Muscle layer of colon (tissue), 2 donors: ENCODE results near the gene STAC3.

Experiments
- H3K27ac ChIP-seq: one replicate; pipeline ENCODE4 v1.7.0; 2013; ENCODE audit warnings: low read depth, mild to moderate bottlenecking, low read length, moderate library complexity
- H3K27me3 ChIP-seq, 2 donors: one replicate each; pipeline ENCODE4 v1.7.0; 2013; ENCODE audit warnings: low read length in 2 of 2, mild to moderate bottlenecking in 2 of 2; ENCODE audit not compliant: insufficient read depth in 2 of 2, control insufficient read depth in 1 of 2
- H3K36me3 ChIP-seq: one replicate; pipeline ENCODE4 v1.7.0; 2013; ENCODE audit warnings: mild to moderate bottlenecking, low read length; ENCODE audit not compliant: insufficient read depth
- H3K4me1 ChIP-seq: one replicate; pipeline ENCODE4 v1.7.0; 2013; ENCODE audit warnings: mild to moderate bottlenecking, low read length; ENCODE audit not compliant: insufficient read depth
- H3K4me3 ChIP-seq, 2 donors: one replicate each; pipeline ENCODE4 v1.7.0; 2013; ENCODE audit warnings: low read length in 2 of 2, low read depth in 1 of 2, mild to moderate bottlenecking in 1 of 2, moderate library complexity in 1 of 2
- H3K9ac ChIP-seq: one replicate; pipeline ENCODE4 v1.7.0; 2013; ENCODE audit warnings: low read length
- H3K9me3 ChIP-seq: one replicate; pipeline ENCODE4 v1.7.0; 2013; ENCODE audit warnings: mild to moderate bottlenecking, low read length
- donor health status: abdominal sarcoma.
- donor health status: Adenocarcinoma of cecum.

Gene STAC3

GRCh38 chr12:57203201-57203600, 47.8 kb downstream of the STAC3 start:
- Histone ChIP-seq H3K27me3 (no peaks in the 10 kb centered on the region), H3K36me3 (peaks cover 84% of the 10 kb centered on the region), H3K4me1 (no peaks in the 10 kb centered on the region), H3K27ac (no peak overlapping the region), H3K9ac (no peak overlapping the region), H3K9me3 (no peaks in the 10 kb centered on the region), H3K4me3 (no peak overlapping the region)

- no peak overlapping the region for H3K27ac ChIP-seq
These were observed 48.7 kb downstream of the STAC3 start for GRCh38 chr12:57202321-57202720.

GRCh38 chr12:57201631-57202030, 49.4 kb downstream of the STAC3 start:
- peaks cover 95% of the 10 kb centered on the region for H3K36me3 ChIP-seq
- no peak overlapping the region for H3K4me3 ChIP-seq
- H3K27ac ChIP-seq: no peak overlapping the region
- H3K4me1 ChIP-seq: no peaks in the 10 kb centered on the region
- H3K9me3 ChIP-seq: no peaks in the 10 kb centered on the region
- H3K9ac ChIP-seq: no peak overlapping the region
- no peaks in the 10 kb centered on the region for H3K27me3 ChIP-seq

More at GRCh38 chr12:57202321-57202720, 48.7 kb downstream of the STAC3 start:
- Histone ChIP-seq H3K4me3 (no peak overlapping the region), H3K36me3 (peaks cover 88% of the 10 kb centered on the region), H3K9me3 (no peaks in the 10 kb centered on the region), H3K9ac (no peak overlapping the region), H3K27me3 (no peaks in the 10 kb centered on the region), H3K4me1 (no peaks in the 10 kb centered on the region)

GRCh38 chr12:57201219-57201618, 49.8 kb downstream of the STAC3 start:
- H3K9ac ChIP-seq: no peak overlapping the region
- H3K27me3 ChIP-seq: no peaks in the 10 kb centered on the region
- no peak overlapping the region for H3K4me3 ChIP-seq
- H3K27ac ChIP-seq: no peak overlapping the region
- no peaks in the 10 kb centered on the region for H3K9me3 ChIP-seq
- peaks cover 95% of the 10 kb centered on the region for H3K36me3 ChIP-seq
- H3K4me1 ChIP-seq: no peaks in the 10 kb centered on the region

GRCh38 chr12:57200497-57200896, 50.5 kb downstream of the STAC3 start:
- Histone ChIP-seq H3K4me3 (no peak overlapping the region), H3K27ac (no peak overlapping the region), H3K36me3 (peaks cover 95% of the 10 kb centered on the region), H3K4me1 (no peaks in the 10 kb centered on the region), H3K27me3 (no peaks in the 10 kb centered on the region), H3K9ac (no peak overlapping the region), H3K9me3 (no peaks in the 10 kb centered on the region)

- peaks cover 95% of the 10 kb centered on the region for H3K36me3 ChIP-seq
- H3K4me1 ChIP-seq: no peaks in the 10 kb centered on the region
- H3K4me3 ChIP-seq: no peak overlapping the region
- no peaks in the 10 kb centered on the region for H3K27me3 ChIP-seq
- no peak overlapping the region for H3K9ac ChIP-seq
- no peak overlapping the region for H3K27ac ChIP-seq
- no peaks in the 10 kb centered on the region for H3K9me3 ChIP-seq
These were observed 51.8 kb downstream of the STAC3 start for GRCh38 chr12:57199191-57199590.

GRCh38 chr12:57198329-57198728, 52.7 kb downstream of the STAC3 start:
- Histone ChIP-seq H3K9me3 (no peaks in the 10 kb centered on the region), H3K27me3 (no peaks in the 10 kb centered on the region), H3K4me3 (no peak overlapping the region), H3K4me1 (no peaks in the 10 kb centered on the region), H3K36me3 (peaks cover 95% of the 10 kb centered on the region), H3K27ac (no peak overlapping the region), H3K9ac (no peak overlapping the region)

GRCh38 chr12:57196956-57197355, 54.0 kb downstream of the STAC3 start:
- H3K9me3 ChIP-seq: no peaks in the 10 kb centered on the region
- peaks cover 97% of the 10 kb centered on the region for H3K36me3 ChIP-seq
- no peak overlapping the region for H3K27ac ChIP-seq
- no peaks in the 10 kb centered on the region for H3K4me1 ChIP-seq
- no peak overlapping the region for H3K4me3 ChIP-seq
- no peaks in the 10 kb centered on the region for H3K27me3 ChIP-seq
- H3K9ac ChIP-seq: no peak overlapping the region

- no peaks in the 10 kb centered on the region for H3K9me3 ChIP-seq
- H3K27me3 ChIP-seq: no peaks in the 10 kb centered on the region
- no peak overlapping the region for H3K27ac ChIP-seq
- H3K4me3 ChIP-seq: no peak overlapping the region
- H3K36me3 ChIP-seq: peaks cover 97% of the 10 kb centered on the region
- no peak overlapping the region for H3K9ac ChIP-seq
- no peaks in the 10 kb centered on the region for H3K4me1 ChIP-seq
These were observed 54.5 kb downstream of the STAC3 start for GRCh38 chr12:57196439-57196838.

GRCh38 chr12:57195611-57196371, 55.2 kb downstream of the STAC3 start:
- no peaks in the 10 kb centered on the region for H3K9me3 ChIP-seq
- H3K4me3 ChIP-seq: no peak overlapping the region
- H3K27ac ChIP-seq: no peak overlapping the region
- no peaks in the 10 kb centered on the region for H3K27me3 ChIP-seq
- peaks cover 97% of the 10 kb centered on the region for H3K36me3 ChIP-seq
- H3K4me1 ChIP-seq: no peaks in the 10 kb centered on the region
- H3K9ac ChIP-seq: no peak overlapping the region

- Histone ChIP-seq H3K4me1 (peaks cover 4% of the 10 kb centered on the region), H3K27ac (no peak overlapping the region), H3K9ac (no peak overlapping the region), H3K4me3 (no peak overlapping the region), H3K9me3 (no peaks in the 10 kb centered on the region), H3K36me3 (peaks cover 98% of the 10 kb centered on the region), H3K27me3 (no peaks in the 10 kb centered on the region)
These were observed 55.8 kb downstream of the STAC3 start for GRCh38 chr12:57195186-57195585.

- Histone ChIP-seq H3K4me3 (no peak overlapping the region), H3K36me3 (peaks cover 91% of the 10 kb centered on the region), H3K4me1 (peaks cover 5% of the 10 kb centered on the region), H3K27me3 (no peaks in the 10 kb centered on the region), H3K9ac (no peak overlapping the region), H3K27ac (no peak overlapping the region), H3K9me3 (no peaks in the 10 kb centered on the region)
These were observed 56.7 kb downstream of the STAC3 start for GRCh38 chr12:57194253-57194652.
